Measurements from ENCODE around the gene XKRX. TPM values are rescaled to one million over a fixed set of nuclear protein-coding genes. Genes with fewer than 3 reads are reported as not detected.

The XKRX gene
- total RNA-seq = under 1 TPM; 0.14 TPM

GRCh38 chrX:100928660-100929613 is at the start of gene XKRX:
Gene XKRX (minus strand): TSS chrX:100928917. CDS start chrX:100928304, 613 bp downstream.
- peaks cover 15 to 34% of the 10 kb centered on the region in 2 donors for H3K27me3 Mint-ChIP-seq
- peaks cover 4% of the 10 kb centered on the region for H3K9me3 Mint-ChIP-seq
- H3K4me1 Mint-ChIP-seq (ENCODE audit: low read depth in 2 of 2) = peaks cover 14 to 23% of the 10 kb centered on the region in 2 donors
- ATAC-seq (peak; percentile 57), DNase-seq (ENCODE audit: low spot score) (no peak)
- peak within 1 kb of the TSS; percentile 69 for H3K4me3 Mint-ChIP-seq
- H3K27ac Mint-ChIP-seq = no peak within 1 kb of the TSS
- peaks cover 15% of the 10 kb centered on the region for H3K36me3 Mint-ChIP-seq

- Mint-ChIP-seq H3K9me3 (no peaks in the 10 kb centered on the region), H3K4me1 (ENCODE audit: low read depth in 2 of 2) (no peaks in the 10 kb centered on the region), H3K36me3 (no peaks in the 10 kb centered on the region), H3K27ac (no peak overlapping the region), H3K27me3 (no peaks in the 10 kb centered on the region), H3K4me3 (no peak overlapping the region)
- no peak for ATAC-seq
- no peak for DNase-seq (ENCODE audit: low spot score)
Measured at GRCh38 chrX:100976211-100976610, 47.5 kb upstream of the XKRX start.

- Mint-ChIP-seq H3K36me3 (no peaks in the 10 kb centered on the region), H3K4me1 (ENCODE audit: low read depth in 2 of 2) (no peaks in the 10 kb centered on the region), H3K27me3 (no peaks in the 10 kb centered on the region)
Measured at GRCh38 chrX:100975212-100975611, 46.5 kb upstream of the XKRX start.

GRCh38 chrX:100973411-100973810 is 44.7 kb upstream of the XKRX start:
- H3K4me1 Mint-ChIP-seq (ENCODE audit: low read depth in 2 of 2) = no peaks in the 10 kb centered on the region
- H3K9me3 Mint-ChIP-seq = no peaks in the 10 kb centered on the region
- no peaks in the 10 kb centered on the region for H3K36me3 Mint-ChIP-seq
- ATAC-seq (no peak), DNase-seq (ENCODE audit: low spot score) (no peak)
- no peaks in the 10 kb centered on the region for H3K27me3 Mint-ChIP-seq
- H3K27ac Mint-ChIP-seq = no peak overlapping the region
- H3K4me3 Mint-ChIP-seq = no peak overlapping the region

More at GRCh38 chrX:100975212-100975611, 46.5 kb upstream of the XKRX start:
- ATAC-seq = no peak
- no peaks in the 10 kb centered on the region for H3K9me3 Mint-ChIP-seq
- H3K27ac Mint-ChIP-seq = no peak overlapping the region
- H3K4me3 Mint-ChIP-seq = no peak overlapping the region
- DNase-seq (ENCODE audit: low spot score) = no peak

- Mint-ChIP-seq H3K27me3 (no peaks in the 10 kb centered on the region), H3K4me3 (no peak overlapping the region), H3K27ac (no peak overlapping the region), H3K4me1 (ENCODE audit: low read depth in 2 of 2) (no peaks in the 10 kb centered on the region), H3K9me3 (no peaks in the 10 kb centered on the region), H3K36me3 (no peaks in the 10 kb centered on the region)
- ATAC-seq (no peak), DNase-seq (ENCODE audit: low spot score) (no peak)
Measured at GRCh38 chrX:100969936-100970335, 41.2 kb upstream of the XKRX start.

GRCh38 chrX:100969408-100969807 is 40.7 kb upstream of the XKRX start, which contains the start of gene ARL13A:
Gene ARL13A (plus strand): TSS chrX:100969708. CDS start chrX:100973690, 3,982 bp downstream.
- no peak for DNase-seq (ENCODE audit: low spot score)
- Mint-ChIP-seq H3K27me3 (no peaks in the 10 kb centered on the region), H3K4me1 (ENCODE audit: low read depth in 2 of 2) (no peaks in the 10 kb centered on the region), H3K36me3 (no peaks in the 10 kb centered on the region), H3K4me3 (no peak within 1 kb of the TSS), H3K9me3 (no peaks in the 10 kb centered on the region), H3K27ac (no peak within 1 kb of the TSS)
- ATAC-seq = no peak

- H3K9me3 Mint-ChIP-seq = no peaks in the 10 kb centered on the region
- H3K36me3 Mint-ChIP-seq = no peaks in the 10 kb centered on the region
- H3K4me1 Mint-ChIP-seq (ENCODE audit: low read depth in 2 of 2) = no peaks in the 10 kb centered on the region
- ATAC-seq (no peak), DNase-seq (ENCODE audit: low spot score) (no peak)
- no peak overlapping the region for H3K4me3 Mint-ChIP-seq
- no peak overlapping the region for H3K27ac Mint-ChIP-seq
- H3K27me3 Mint-ChIP-seq = peaks cover 0 to 2% of the 10 kb centered on the region in 2 donors
Measured at GRCh38 chrX:100964362-100964761, 35.6 kb upstream of the XKRX start.

GRCh38 chrX:100962811-100963210 is 34.1 kb upstream of the XKRX start:
- Mint-ChIP-seq H3K4me3 (no peak overlapping the region), H3K36me3 (no peaks in the 10 kb centered on the region), H3K9me3 (no peaks in the 10 kb centered on the region), H3K4me1 (ENCODE audit: low read depth in 2 of 2) (no peaks in the 10 kb centered on the region), H3K27ac (no peak overlapping the region), H3K27me3 (peaks cover 0 to 2% of the 10 kb centered on the region in 2 donors)
- DNase-seq (ENCODE audit: low spot score) = no peak
- no peak for ATAC-seq

- Mint-ChIP-seq H3K4me3 (no peak overlapping the region), H3K4me1 (ENCODE audit: low read depth in 2 of 2) (no peaks in the 10 kb centered on the region), H3K27me3 (peaks cover 0 to 16% of the 10 kb centered on the region in 2 donors), H3K9me3 (no peaks in the 10 kb centered on the region), H3K27ac (no peak overlapping the region), H3K36me3 (no peaks in the 10 kb centered on the region)
- no peak for ATAC-seq
- DNase-seq (ENCODE audit: low spot score) = no peak
Measured at GRCh38 chrX:100948557-100948956, 19.8 kb upstream of the XKRX start.

GRCh38 chrX:100946299-100946927 is 17.7 kb upstream of the XKRX start:
- H3K4me1 Mint-ChIP-seq (ENCODE audit: low read depth in 2 of 2) = no peaks in the 10 kb centered on the region
- no peak for ATAC-seq
- H3K9me3 Mint-ChIP-seq = no peaks in the 10 kb centered on the region
- peaks cover 0 to 13% of the 10 kb centered on the region in 2 donors for H3K27me3 Mint-ChIP-seq
- no peak overlapping the region for H3K4me3 Mint-ChIP-seq
- no peak for DNase-seq (ENCODE audit: low spot score)
- no peaks in the 10 kb centered on the region for H3K36me3 Mint-ChIP-seq
- no peak overlapping the region for H3K27ac Mint-ChIP-seq

GRCh38 chrX:100944601-100945000 is 15.9 kb upstream of the XKRX start:
- ATAC-seq (no peak), DNase-seq (ENCODE audit: low spot score) (no peak)
- Mint-ChIP-seq H3K4me3 (no peak overlapping the region), H3K27ac (no peak overlapping the region), H3K4me1 (ENCODE audit: low read depth in 2 of 2) (no peaks in the 10 kb centered on the region), H3K36me3 (no peaks in the 10 kb centered on the region), H3K27me3 (peaks cover 0 to 8% of the 10 kb centered on the region in 2 donors), H3K9me3 (no peaks in the 10 kb centered on the region)

GRCh38 chrX:100939333-100939732 is 10.6 kb upstream of the XKRX start:
- Mint-ChIP-seq H3K27me3 (peaks cover 0 to 19% of the 10 kb centered on the region in 2 donors), H3K36me3 (no peaks in the 10 kb centered on the region), H3K27ac (no peak overlapping the region), H3K9me3 (no peaks in the 10 kb centered on the region), H3K4me1 (ENCODE audit: low read depth in 2 of 2) (no peaks in the 10 kb centered on the region), H3K4me3 (no peak overlapping the region)
- ATAC-seq = no peak
- no peak for DNase-seq (ENCODE audit: low spot score)

GRCh38 chrX:100935767-100936166 is 7.0 kb upstream of the XKRX start:
- Mint-ChIP-seq H3K4me1 (ENCODE audit: low read depth in 2 of 2) (peaks cover 11 to 14% of the 10 kb centered on the region in 2 donors), H3K4me3 (no peak overlapping the region), H3K9me3 (peaks cover 4% of the 10 kb centered on the region), H3K27me3 (peaks cover 15 to 30% of the 10 kb centered on the region in 2 donors), H3K36me3 (peaks cover 15% of the 10 kb centered on the region), H3K27ac (no peak overlapping the region)
- ATAC-seq (no peak), DNase-seq (ENCODE audit: low spot score) (no peak)

- peaks cover 15% of the 10 kb centered on the region for H3K36me3 Mint-ChIP-seq
- ATAC-seq = peak in 1 of 2 donors; percentile 41
- DNase-seq (ENCODE audit: low spot score) = no peak
- H3K9me3 Mint-ChIP-seq = peaks cover 4% of the 10 kb centered on the region
- peak overlapping the region; percentile 72 to 76 for H3K27ac Mint-ChIP-seq
- peak overlapping the region; percentile 83 for H3K4me3 Mint-ChIP-seq
- peaks cover 15 to 33% of the 10 kb centered on the region in 2 donors for H3K27me3 Mint-ChIP-seq
- H3K4me1 Mint-ChIP-seq (ENCODE audit: low read depth in 2 of 2) = peaks cover 14 to 23% of the 10 kb centered on the region in 2 donors
Measured at GRCh38 chrX:100931925-100932285, 3.2 kb upstream of the XKRX start.
